ENCODE measurements around the gene RASAL2.

The RASAL2 gene

GRCh38 chr1:178093951-178094738, at the start of gene RASAL2:
Gene RASAL2, plus strand, starts transcription at chr1:178094104. Its CDS starts 389 bp downstream, at chr1:178094493.
- DNase-seq = no peak

- no peak for DNase-seq
These were observed 47.2 kb upstream of the RASAL2 start for GRCh38 chr1:178046591-178047270.

- no peak for DNase-seq
These were observed 46.4 kb upstream of the RASAL2 start for GRCh38 chr1:178047403-178048093.

GRCh38 chr1:178048426-178048825, 45.5 kb upstream of the RASAL2 start:
- no peak for DNase-seq

GRCh38 chr1:178048883-178049282, 45.0 kb upstream of the RASAL2 start:
- no peak for DNase-seq

- no peak for DNase-seq
These were observed 43.8 kb upstream of the RASAL2 start for GRCh38 chr1:178050084-178050483.

- DNase-seq = no peak
These were observed 42.8 kb upstream of the RASAL2 start for GRCh38 chr1:178051071-178051470.

GRCh38 chr1:178052650-178053461, 41.0 kb upstream of the RASAL2 start:
- no peak for DNase-seq

GRCh38 chr1:178055093-178055492, 38.8 kb upstream of the RASAL2 start:
- no peak for DNase-seq

GRCh38 chr1:178055779-178056471, 38.0 kb upstream of the RASAL2 start:
- no peak for DNase-seq

- DNase-seq = no peak
These were observed 36.7 kb upstream of the RASAL2 start for GRCh38 chr1:178057141-178057765.

- no peak for DNase-seq
These were observed 35.9 kb upstream of the RASAL2 start for GRCh38 chr1:178057912-178058534.

- no peak for DNase-seq
These were observed 32.9 kb upstream of the RASAL2 start for GRCh38 chr1:178060789-178061556.

- no peak for DNase-seq
These were observed 32.3 kb upstream of the RASAL2 start for GRCh38 chr1:178061620-178062019.

GRCh38 chr1:178064191-178064821, 29.6 kb upstream of the RASAL2 start:
- no peak for DNase-seq

- DNase-seq = no peak
These were observed 28.7 kb upstream of the RASAL2 start for GRCh38 chr1:178065250-178065649.

GRCh38 chr1:178066296-178066907, 27.5 kb upstream of the RASAL2 start:
- DNase-seq = no peak

GRCh38 chr1:178066908-178067614, 26.8 kb upstream of the RASAL2 start:
- DNase-seq = no peak

GRCh38 chr1:178071811-178072210, 22.1 kb upstream of the RASAL2 start:
- no peak for DNase-seq
